GM10266 (cell line): ENCODE data around the gene PLXND1.
"Not testable (repeated sequence)": the region's sequence is repeated elsewhere in the genome, so short reads cannot be mapped to it uniquely, and the experiment has no call there.

Source experiments
- DNase-seq: peaks from one replicate; pipeline ENCODE4 v3.0.0; 2012; ENCODE audit errors: extremely low spot score
- CTCF ChIP-seq: IDR thresholded peaks from 2 replicates; pipeline ENCODE4 v1.5.1; 2012; ENCODE audit warnings: mild to moderate bottlenecking, low read depth; ENCODE audit not compliant: control insufficient read depth, insufficient read depth; ENCODE audit errors: missing control alignments

PLXND1 gene

GRCh38 chr3:129552287-129553050 is 54.0 kb downstream of the PLXND1 start:
- TF ChIP-seq CTCF = no peak
- no peak for DNase-seq

- DNase-seq = no peak
- no peak for TF ChIP-seq CTCF
These were observed 56.7 kb downstream of the PLXND1 start for GRCh38 chr3:129549805-129550204.

GRCh38 chr3:129549006-129549800 is 57.3 kb downstream of the PLXND1 start:
- no peak for TF ChIP-seq CTCF
- DNase-seq = no peak

- TF ChIP-seq CTCF = no peak
- DNase-seq = no peak
These were observed 58.1 kb downstream of the PLXND1 start for GRCh38 chr3:129548104-129548965.

- DNase-seq = no peak
- TF ChIP-seq CTCF = no peak
These were observed 59.2 kb downstream of the PLXND1 start for GRCh38 chr3:129547241-129547640.

GRCh38 chr3:129545951-129546350 is 60.5 kb downstream of the PLXND1 start:
- DNase-seq = not testable (repeated sequence)

GRCh38 chr3:129543999-129544398 is 62.5 kb downstream of the PLXND1 start:
- DNase-seq = no peak
- TF ChIP-seq CTCF = no peak
